Measurements from ENCODE around the gene RHBDL3. TPM values are rescaled to one million over a fixed set of nuclear protein-coding genes. Genes with fewer than 3 reads are reported as not detected.

Gene RHBDL3
- polyA plus RNA-seq, 1 donor from 2014 or later, result 0.25 TPM

- Histone ChIP-seq H3K79me2 (replicated peaks; ENCODE audit: insufficient read depth, low read length) (no peaks in the 10 kb centered on the region), H3K4me3 (ENCODE audit: low read length) (no peak overlapping the region), H3F3A (ENCODE audit: insufficient read depth, low read length, poor library complexity, severe bottlenecking) (no peaks in the 10 kb centered on the region), H2AFZ (ENCODE audit: low read depth, low read length) (no peak overlapping the region), H4K20me1 (ENCODE audit: insufficient read depth) (no peaks in the 10 kb centered on the region), H3K9me2 (ENCODE audit: insufficient read depth, low read length) (no peaks in the 10 kb centered on the region), H3K4me2 (ENCODE audit: low read length) (no peak overlapping the region), H3K27me3 (ENCODE audit: insufficient read depth, low read depth, low read length) (no peaks in the 10 kb centered on the region), H3K27ac (ENCODE audit: low read length) (no peak overlapping the region), H3K36me3 (ENCODE audit: insufficient read depth, low read length) (no peaks in the 10 kb centered on the region), H3K9ac (ENCODE audit: low read length) (no peak overlapping the region), H3K9me3 (ENCODE audit: low read length) (no peaks in the 10 kb centered on the region)
- TF ChIP-seq POLR2AphosphoS5 (IDR thresholded peaks at IDR 0.05) (no peak), REST (IDR thresholded peaks at IDR 0.05; ENCODE audit: borderline replicate concordance) (no peak), SMC3 (conservative IDR thresholded peaks at IDR 0.05; ENCODE audit: poor library complexity) (no peak)
Measured at GRCh38 chr17:32297424-32297823, 31.8 kb downstream of the RHBDL3 start.

GRCh38 chr17:32297860-32298259, 32.2 kb downstream of the RHBDL3 start:
- TF ChIP-seq SMC3 (conservative IDR thresholded peaks at IDR 0.05; ENCODE audit: poor library complexity) (no peak), RAD21 (conservative IDR thresholded peaks at IDR 0.05) (no peak), TAF1 (IDR thresholded peaks at IDR 0.05; ENCODE audit: low read depth) (no peak), REST (IDR thresholded peaks at IDR 0.05; ENCODE audit: borderline replicate concordance) (no peak), MXI1 (conservative IDR thresholded peaks at IDR 0.05; ENCODE audit: poor library complexity, severe bottlenecking) (no peak), POLR2AphosphoS5 (IDR thresholded peaks at IDR 0.05) (no peak), EP300 (conservative IDR thresholded peaks at IDR 0.05; ENCODE audit: poor library complexity, severe bottlenecking) (no peak), EZH2 (IDR thresholded peaks at IDR 0.05; ENCODE audit: borderline replicate concordance, insufficient read depth, low read length, poor library complexity, severe bottlenecking) (no peak)
- TF ChIP-seq, protein P1, sequence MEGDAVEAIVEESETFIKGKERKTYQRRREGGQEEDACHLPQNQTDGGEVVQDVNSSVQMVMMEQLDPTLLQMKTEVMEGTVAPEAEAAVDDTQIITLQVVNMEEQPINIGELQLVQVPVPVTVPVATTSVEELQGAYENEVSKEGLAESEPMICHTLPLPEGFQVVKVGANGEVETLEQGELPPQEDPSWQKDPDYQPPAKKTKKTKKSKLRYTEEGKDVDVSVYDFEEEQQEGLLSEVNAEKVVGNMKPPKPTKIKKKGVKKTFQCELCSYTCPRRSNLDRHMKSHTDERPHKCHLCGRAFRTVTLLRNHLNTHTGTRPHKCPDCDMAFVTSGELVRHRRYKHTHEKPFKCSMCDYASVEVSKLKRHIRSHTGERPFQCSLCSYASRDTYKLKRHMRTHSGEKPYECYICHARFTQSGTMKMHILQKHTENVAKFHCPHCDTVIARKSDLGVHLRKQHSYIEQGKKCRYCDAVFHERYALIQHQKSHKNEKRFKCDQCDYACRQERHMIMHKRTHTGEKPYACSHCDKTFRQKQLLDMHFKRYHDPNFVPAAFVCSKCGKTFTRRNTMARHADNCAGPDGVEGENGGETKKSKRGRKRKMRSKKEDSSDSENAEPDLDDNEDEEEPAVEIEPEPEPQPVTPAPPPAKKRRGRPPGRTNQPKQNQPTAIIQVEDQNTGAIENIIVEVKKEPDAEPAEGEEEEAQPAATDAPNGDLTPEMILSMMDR (IDR thresholded peaks at IDR 0.05; ENCODE audit: poor library complexity, severe bottlenecking), result no peak
- no peaks in the 10 kb centered on the region for H3F3A ChIP-seq (ENCODE audit: insufficient read depth, low read length, poor library complexity, severe bottlenecking)
- H4K20me1 ChIP-seq (ENCODE audit: insufficient read depth), result no peaks in the 10 kb centered on the region
- no peaks in the 10 kb centered on the region for H3K9me2 ChIP-seq (ENCODE audit: insufficient read depth, low read length)
- no peaks in the 10 kb centered on the region for H3K9me3 ChIP-seq (ENCODE audit: low read length)
- no peak overlapping the region for H3K4me3 ChIP-seq (ENCODE audit: low read length)
- no peak overlapping the region for H3K27ac ChIP-seq (ENCODE audit: low read length)
- no peak overlapping the region for H3K4me2 ChIP-seq (ENCODE audit: low read length)
- no peaks in the 10 kb centered on the region for H3K27me3 ChIP-seq (ENCODE audit: insufficient read depth, low read depth, low read length)
- no peak overlapping the region for H3K9ac ChIP-seq (ENCODE audit: low read length)
- H3K79me2 ChIP-seq (replicated peaks; ENCODE audit: insufficient read depth, low read length), result no peaks in the 10 kb centered on the region
- no peak overlapping the region for H2AFZ ChIP-seq (ENCODE audit: low read depth, low read length)
- no peaks in the 10 kb centered on the region for H3K36me3 ChIP-seq (ENCODE audit: insufficient read depth, low read length)
